Measurements from ENCODE around the gene WWOX. TPM values are rescaled to one million over a fixed set of nuclear protein-coding genes. Genes with fewer than 3 reads are reported as not detected.

The WWOX gene
- total and polyA plus RNA-seq, 2 of the 13 experiments (the other 11 are each of a cell fraction or from before 2014, with no cell fraction given) = 9.1 to 37.4 TPM

- TF ChIP-seq FOXM1 (CRISPR knock-in tag; IDR thresholded peaks at IDR 0.05) (no peak), MBNL3 (CRISPR knock-in tag; conservative IDR thresholded peaks at IDR 0.05) (no peak), ZNF101 (CRISPR knock-in tag; IDR thresholded peaks at IDR 0.05; ENCODE audit: borderline replicate concordance, low read depth) (no peak), ZNF18 (CRISPR knock-in tag; IDR thresholded peaks at IDR 0.05; ENCODE audit: insufficient replicate concordance) (no peak), TRIM24 (CRISPR knock-in tag; IDR thresholded peaks at IDR 0.05) (no peak)
These were observed 1010.8 kb downstream of the WWOX start (continued) for GRCh38 chr16:79110242-79110641.

- POLR2A ChIA-PET = no interaction called here
These were observed 1011.5 kb downstream of the WWOX start for GRCh38 chr16:79110953-79111352.

More at GRCh38 chr16:79110953-79111352, 1011.5 kb downstream of the WWOX start:
- BruUV-seq (replicated peaks) = no TSS peak
- H3K36me3 ChIP-seq (replicated peaks in 1 of 2; ENCODE audit: control insufficient read depth in 1 of 2, insufficient read depth in 2 of 2, low read length in 2 of 2) = no peaks in the 10 kb centered on the region
- H3K4me3 ChIP-seq (replicated peaks in 1 of 3; ENCODE audit: insufficient read depth in 1 of 3, low read depth in 2 of 3, low read length in 3 of 3) = no peak overlapping the region
- H3K27ac ChIP-seq (ENCODE audit: extremely low read length, insufficient read depth, low read length) = no peak overlapping the region
- no peaks in the 10 kb centered on the region for H4K20me1 ChIP-seq (ENCODE audit: insufficient read depth, low read length)
- intact Hi-C loops (cut with micrococcal nuclease; ENCODE audit: unreplicated experiment) = no loop called here
- no peak overlapping the region for H3K4me2 ChIP-seq (ENCODE audit: low read depth, low read length)
- no peak for ATAC-seq
- WGBS (ENCODE audit: low lambda C conversion rate) = 2% methylated on average over 3 of the region's 3 CpGs
- in situ Hi-C loops (cut with HindIII; ENCODE audit: extremely low pct_ligation_motif_present, low pct_unique_long_range_greater_than_20kb) = no loop called here
- H3K9ac ChIP-seq (ENCODE audit: insufficient read depth, low read depth, low read length) = no peak overlapping the region
- H3K79me2 ChIP-seq (ENCODE audit: insufficient read depth, low read length) = no peaks in the 10 kb centered on the region
- CTCF ChIA-PET (ENCODE audit: low intra/inter-chr PET ratio, low total read pairs) = no interaction called here
- H3K4me1 ChIP-seq (ENCODE audit: insufficient read depth, low read length) = no peaks in the 10 kb centered on the region
- no peaks in the 10 kb centered on the region for H3K9me3 ChIP-seq (ENCODE audit: low read length)
- DNase-seq (ENCODE audit: low spot score) = no peak
- no peaks in the 10 kb centered on the region for H3K27me3 ChIP-seq (ENCODE audit: control insufficient read depth in 1 of 2, insufficient read depth in 2 of 2, low read length in 2 of 2)
- TF ChIP-seq NCOA1 (CRISPR knock-in tag; IDR thresholded peaks at IDR 0.05) = no peak
- no peak for TF ChIP-seq KDM2A (CRISPR knock-in tag; IDR thresholded peaks at IDR 0.05; ENCODE audit: borderline replicate concordance, low read depth)
- TF ChIP-seq SNAI1 (CRISPR knock-in tag; IDR thresholded peaks at IDR 0.05; ENCODE audit: borderline replicate concordance) = no peak
- no peak for TF ChIP-seq HNF4G (IDR thresholded peaks at IDR 0.05; ENCODE audit: borderline replicate concordance, low read depth, low read length)
- TF ChIP-seq HNF4G (CRISPR knock-in tag; IDR thresholded peaks at IDR 0.05; ENCODE audit: borderline replicate concordance, low read depth) = no peak
- TF ChIP-seq SRSF4 (IDR thresholded peaks at IDR 0.05; ENCODE audit: low read depth, low read length, poor library complexity, severe bottlenecking) = no peak
- peak; percentile 69 for TF ChIP-seq NFE2L2 (IDR thresholded peaks at IDR 0.05; ENCODE audit: low read length)
- no peak for FAIRE-seq
- no peak overlapping the region for H2AFZ ChIP-seq (ENCODE audit: low read length)
